SK-N-SH (cell line): ENCODE results near the gene MYLK.
A peak's percentile ranks its signal among the peaks of the same experiment; 100 is the strongest.

Experiments
- ELF1 ChIP-seq: IDR thresholded peaks from 2 replicates; pipeline ENCODE4 v1.4.0; 2012
- EP300 ChIP-seq, 2 experiments: IDR thresholded peaks; 2 replicates each; pipeline versions ENCODE4 v1.4.0 to v1.6.1; 2012; ENCODE audit warnings: borderline replicate concordance in 1 of 2, low read depth in 1 of 2, low read length in 1 of 2
- EZH2phosphoT487 ChIP-seq: fragments of 200-600 bp; sonication (generic); IDR thresholded peaks from 2 replicates; pipeline ENCODE4 v1.6.1; 2017; ENCODE audit warnings: low read depth, mixed run types, mild to moderate bottlenecking, antibody characterized with exemption, moderate library complexity, borderline replicate concordance
- FOXJ3 ChIP-seq: sonication (generic); formaldehyde crosslinking; IDR thresholded peaks from 2 replicates; pipeline ENCODE4 v1.5.1; 2020; ENCODE audit warnings: mild to moderate bottlenecking, missing genetic modification reagents
- GABPA ChIP-seq: IDR thresholded peaks from 2 replicates; pipeline ENCODE4 v1.4.0; 2012; ENCODE audit warnings: low read depth, mild to moderate bottlenecking
- JUND ChIP-seq: IDR thresholded peaks from 2 replicates; pipeline ENCODE4 v1.4.0; 2012
- POLR2AphosphoS5 ChIP-seq: IDR thresholded peaks from 2 replicates; pipeline ENCODE4 v1.6.1; 2012; ENCODE audit warnings: low read depth, low read length
- RAD21 ChIP-seq: IDR thresholded peaks from 2 replicates; pipeline ENCODE4 v1.6.1; 2012; ENCODE audit warnings: mild to moderate bottlenecking, low read length
- RFX5 ChIP-seq: IDR thresholded peaks from 2 replicates; pipeline ENCODE4 v1.6.1; 2012; ENCODE audit warnings: mild to moderate bottlenecking, improper control_type of control experiment, low read length
- SMC3 ChIP-seq: IDR thresholded peaks from 2 replicates; pipeline ENCODE4 v1.6.1; 2012; ENCODE audit warnings: low read depth, low read length, improper control_type of control experiment
- TEAD4 ChIP-seq: IDR thresholded peaks from 2 replicates; pipeline ENCODE4 v1.4.0; 2012; ENCODE audit warnings: mild to moderate bottlenecking, borderline replicate concordance; ENCODE audit not compliant: insufficient read depth
- USF2 ChIP-seq: fragments of 150-350 bp; IDR thresholded peaks from 2 replicates; pipeline ENCODE4 v1.6.1; 2017; ENCODE audit warnings: antibody characterized with exemption, low read length, low read depth, borderline replicate concordance
- TF ChIP-seq, protein P1 (sequence below): fragments of 200-600 bp; sonication (generic); IDR thresholded peaks from 2 replicates; pipeline ENCODE4 v1.6.1; 2017; ENCODE audit warnings: antibody characterized with exemption, mild to moderate bottlenecking, moderate library complexity
- TF ChIP-seq, protein P2 (sequence below): IDR thresholded peaks from 2 replicates; pipeline ENCODE4 v1.6.1; 2012; ENCODE audit warnings: mild to moderate bottlenecking, low read depth, low read length, moderate library complexity

DNA sequence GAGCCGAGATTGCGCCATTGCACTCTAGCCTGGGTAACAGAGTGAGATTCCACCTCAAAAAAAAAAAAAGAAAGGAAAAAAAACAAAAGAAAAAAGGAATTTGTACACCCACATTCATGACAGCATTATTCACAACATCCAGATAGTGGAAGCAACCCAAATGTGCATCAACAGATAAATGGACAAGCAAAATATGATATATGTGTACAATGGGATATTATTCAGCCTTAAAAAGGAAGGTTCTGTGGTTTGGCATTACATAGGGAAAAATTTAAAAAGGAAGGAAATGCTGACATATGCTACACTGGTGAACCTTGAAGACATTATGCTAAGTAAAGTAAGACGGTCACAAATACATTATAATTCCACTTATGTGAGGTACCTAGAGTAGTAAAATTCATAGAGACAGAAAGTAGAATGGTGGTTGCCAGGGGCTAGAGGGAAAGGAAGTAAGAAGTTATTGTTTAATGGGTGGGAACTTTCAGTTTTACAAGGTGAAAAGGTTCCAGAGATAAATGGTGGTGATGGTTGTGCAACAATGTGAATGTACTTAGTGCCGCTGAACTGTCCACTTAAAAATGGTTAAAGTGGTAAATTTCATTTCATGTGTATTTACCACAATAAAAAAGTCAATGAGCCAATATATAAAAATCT, 118.5 kb downstream of the MYLK start:
- TF ChIP-seq, protein P1, sequence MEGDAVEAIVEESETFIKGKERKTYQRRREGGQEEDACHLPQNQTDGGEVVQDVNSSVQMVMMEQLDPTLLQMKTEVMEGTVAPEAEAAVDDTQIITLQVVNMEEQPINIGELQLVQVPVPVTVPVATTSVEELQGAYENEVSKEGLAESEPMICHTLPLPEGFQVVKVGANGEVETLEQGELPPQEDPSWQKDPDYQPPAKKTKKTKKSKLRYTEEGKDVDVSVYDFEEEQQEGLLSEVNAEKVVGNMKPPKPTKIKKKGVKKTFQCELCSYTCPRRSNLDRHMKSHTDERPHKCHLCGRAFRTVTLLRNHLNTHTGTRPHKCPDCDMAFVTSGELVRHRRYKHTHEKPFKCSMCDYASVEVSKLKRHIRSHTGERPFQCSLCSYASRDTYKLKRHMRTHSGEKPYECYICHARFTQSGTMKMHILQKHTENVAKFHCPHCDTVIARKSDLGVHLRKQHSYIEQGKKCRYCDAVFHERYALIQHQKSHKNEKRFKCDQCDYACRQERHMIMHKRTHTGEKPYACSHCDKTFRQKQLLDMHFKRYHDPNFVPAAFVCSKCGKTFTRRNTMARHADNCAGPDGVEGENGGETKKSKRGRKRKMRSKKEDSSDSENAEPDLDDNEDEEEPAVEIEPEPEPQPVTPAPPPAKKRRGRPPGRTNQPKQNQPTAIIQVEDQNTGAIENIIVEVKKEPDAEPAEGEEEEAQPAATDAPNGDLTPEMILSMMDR: no peak
- TF ChIP-seq GABPA (no peak), POLR2AphosphoS5 (no peak), FOXJ3 (no peak), EZH2phosphoT487 (no peak), RAD21 (no peak), RFX5 (no peak), JUND (0 out of 2 replicates have a peak, but pooled peaks have one; percentile 12), ELF1 (no peak), TEAD4 (no peak), USF2 (no peak), EP300 (IDR thresholded peaks at IDR 0.05; ENCODE audit: borderline replicate concordance in 1 of 2, low read depth in 1 of 2, low read length in 1 of 2) (peak in 1 of 2 experiments; percentile 66; a peak in 2 of 4 replicates), SMC3 (no peak)
- TF ChIP-seq, protein P2, sequence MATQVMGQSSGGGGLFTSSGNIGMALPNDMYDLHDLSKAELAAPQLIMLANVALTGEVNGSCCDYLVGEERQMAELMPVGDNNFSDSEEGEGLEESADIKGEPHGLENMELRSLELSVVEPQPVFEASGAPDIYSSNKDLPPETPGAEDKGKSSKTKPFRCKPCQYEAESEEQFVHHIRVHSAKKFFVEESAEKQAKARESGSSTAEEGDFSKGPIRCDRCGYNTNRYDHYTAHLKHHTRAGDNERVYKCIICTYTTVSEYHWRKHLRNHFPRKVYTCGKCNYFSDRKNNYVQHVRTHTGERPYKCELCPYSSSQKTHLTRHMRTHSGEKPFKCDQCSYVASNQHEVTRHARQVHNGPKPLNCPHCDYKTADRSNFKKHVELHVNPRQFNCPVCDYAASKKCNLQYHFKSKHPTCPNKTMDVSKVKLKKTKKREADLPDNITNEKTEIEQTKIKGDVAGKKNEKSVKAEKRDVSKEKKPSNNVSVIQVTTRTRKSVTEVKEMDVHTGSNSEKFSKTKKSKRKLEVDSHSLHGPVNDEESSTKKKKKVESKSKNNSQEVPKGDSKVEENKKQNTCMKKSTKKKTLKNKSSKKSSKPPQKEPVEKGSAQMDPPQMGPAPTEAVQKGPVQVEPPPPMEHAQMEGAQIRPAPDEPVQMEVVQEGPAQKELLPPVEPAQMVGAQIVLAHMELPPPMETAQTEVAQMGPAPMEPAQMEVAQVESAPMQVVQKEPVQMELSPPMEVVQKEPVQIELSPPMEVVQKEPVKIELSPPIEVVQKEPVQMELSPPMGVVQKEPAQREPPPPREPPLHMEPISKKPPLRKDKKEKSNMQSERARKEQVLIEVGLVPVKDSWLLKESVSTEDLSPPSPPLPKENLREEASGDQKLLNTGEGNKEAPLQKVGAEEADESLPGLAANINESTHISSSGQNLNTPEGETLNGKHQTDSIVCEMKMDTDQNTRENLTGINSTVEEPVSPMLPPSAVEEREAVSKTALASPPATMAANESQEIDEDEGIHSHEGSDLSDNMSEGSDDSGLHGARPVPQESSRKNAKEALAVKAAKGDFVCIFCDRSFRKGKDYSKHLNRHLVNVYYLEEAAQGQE: no peak
